Muscle layer of colon (tissue), 2 donors: ENCODE data around the gene EPAS1.

Experiments used
- H3K27ac ChIP-seq: one replicate; pipeline ENCODE4 v1.7.0; 2013; ENCODE audit warnings: low read depth, mild to moderate bottlenecking, low read length, moderate library complexity
- H3K27me3 ChIP-seq, 2 donors: one replicate each; pipeline ENCODE4 v1.7.0; 2013; ENCODE audit warnings: low read length in 2 of 2, mild to moderate bottlenecking in 2 of 2; ENCODE audit not compliant: insufficient read depth in 2 of 2, control insufficient read depth in 1 of 2
- H3K36me3 ChIP-seq: one replicate; pipeline ENCODE4 v1.7.0; 2013; ENCODE audit warnings: mild to moderate bottlenecking, low read length; ENCODE audit not compliant: insufficient read depth
- H3K4me1 ChIP-seq: one replicate; pipeline ENCODE4 v1.7.0; 2013; ENCODE audit warnings: mild to moderate bottlenecking, low read length; ENCODE audit not compliant: insufficient read depth
- H3K4me3 ChIP-seq, 2 donors: one replicate each; pipeline ENCODE4 v1.7.0; 2013; ENCODE audit warnings: low read length in 2 of 2, low read depth in 1 of 2, mild to moderate bottlenecking in 1 of 2, moderate library complexity in 1 of 2
- H3K9ac ChIP-seq: one replicate; pipeline ENCODE4 v1.7.0; 2013; ENCODE audit warnings: low read length
- H3K9me3 ChIP-seq: one replicate; pipeline ENCODE4 v1.7.0; 2013; ENCODE audit warnings: mild to moderate bottlenecking, low read length
- donor health status: abdominal sarcoma.
- donor health status: Adenocarcinoma of cecum.

EPAS1 gene

GRCh38 chr2:46337208-46337994 lies 40.2 kb downstream of the EPAS1 start:
- Histone ChIP-seq H3K27ac (no peak overlapping the region), H3K4me3 (no peak overlapping the region), H3K27me3 (no peaks in the 10 kb centered on the region), H3K36me3 (no peaks in the 10 kb centered on the region), H3K9me3 (no peaks in the 10 kb centered on the region), H3K4me1 (peaks cover 42% of the 10 kb centered on the region), H3K9ac (no peak overlapping the region)

DNA sequence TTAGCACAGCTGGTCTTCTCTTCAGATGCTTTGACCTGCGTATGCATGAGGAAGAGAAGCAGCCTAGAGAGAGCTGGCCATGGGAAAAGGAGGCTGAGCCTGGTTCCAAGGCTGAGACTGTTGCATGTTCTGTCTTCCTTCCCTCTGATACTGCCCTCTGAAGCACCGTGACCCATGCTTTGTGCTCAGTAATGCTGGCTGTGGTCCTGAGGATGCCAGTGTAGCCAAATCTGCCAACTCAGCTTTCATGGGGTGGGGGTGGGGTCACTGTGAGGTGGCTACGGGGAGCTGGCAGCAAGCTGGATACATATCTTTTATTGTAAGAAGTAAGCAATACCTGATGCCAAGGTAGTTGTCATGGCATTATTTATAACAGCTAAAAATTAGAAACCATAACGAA lies 41.5 kb downstream of the EPAS1 start:
- Histone ChIP-seq H3K27me3 (no peaks in the 10 kb centered on the region), H3K9me3 (no peaks in the 10 kb centered on the region), H3K27ac (no peak overlapping the region), H3K36me3 (no peaks in the 10 kb centered on the region), H3K4me3 (no peak overlapping the region), H3K9ac (no peak overlapping the region), H3K4me1 (peaks cover 39% of the 10 kb centered on the region)

GRCh38 chr2:46339200-46339599 lies 42.0 kb downstream of the EPAS1 start:
- peaks cover 34% of the 10 kb centered on the region for H3K4me1 ChIP-seq

DNA sequence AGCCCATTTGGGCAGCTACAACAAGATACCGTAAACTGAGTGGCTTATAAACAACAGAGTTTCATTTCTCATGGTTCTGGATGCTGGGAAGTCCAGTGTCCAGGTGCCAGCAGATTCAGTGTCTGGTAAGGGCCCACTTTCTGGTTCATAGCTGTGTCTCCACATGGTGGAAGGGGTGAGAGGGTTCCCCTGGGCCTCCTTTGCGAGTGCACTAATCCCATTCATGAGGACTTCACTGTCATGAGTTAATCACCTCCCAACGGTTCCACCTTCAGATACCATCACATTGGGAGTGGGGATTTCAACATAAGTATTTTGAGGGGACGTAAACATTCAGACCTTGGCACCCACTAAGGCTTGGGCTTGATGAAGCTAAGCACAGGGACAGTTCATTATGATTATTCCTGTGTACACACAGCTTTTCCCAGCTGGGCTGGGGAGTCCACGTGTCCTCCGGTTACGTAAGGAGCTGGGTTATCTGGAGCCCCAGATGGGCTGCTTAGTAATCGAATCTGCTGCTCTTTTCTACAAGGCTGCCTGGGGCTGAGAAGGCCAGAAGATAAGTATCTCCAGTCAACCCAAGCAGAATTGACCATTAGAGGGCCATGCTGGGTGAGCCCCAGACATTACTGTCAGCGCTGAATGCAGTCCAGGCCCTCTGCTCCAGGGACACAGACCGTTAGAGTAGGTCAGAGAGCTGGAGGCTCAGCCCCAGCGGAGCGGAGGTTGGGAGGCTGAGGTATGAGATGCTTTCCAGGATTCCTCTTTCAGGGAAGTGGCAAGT lies 42.7 kb downstream of the EPAS1 start:
- no peaks in the 10 kb centered on the region for H3K27me3 ChIP-seq
- no peaks in the 10 kb centered on the region for H3K36me3 ChIP-seq
- peaks cover 27% of the 10 kb centered on the region for H3K4me1 ChIP-seq
- no peak overlapping the region for H3K4me3 ChIP-seq
- no peak overlapping the region for H3K27ac ChIP-seq
- H3K9me3 ChIP-seq: no peaks in the 10 kb centered on the region
- no peak overlapping the region for H3K9ac ChIP-seq

More at GRCh38 chr2:46339200-46339599, 42.0 kb downstream of the EPAS1 start:
- H3K9me3 ChIP-seq: no peaks in the 10 kb centered on the region
- no peak overlapping the region for H3K9ac ChIP-seq
- no peaks in the 10 kb centered on the region for H3K27me3 ChIP-seq
- no peaks in the 10 kb centered on the region for H3K36me3 ChIP-seq
- no peak overlapping the region for H3K4me3 ChIP-seq
- no peak overlapping the region for H3K27ac ChIP-seq

- no peaks in the 10 kb centered on the region for H3K27me3 ChIP-seq
- no peaks in the 10 kb centered on the region for H3K36me3 ChIP-seq
- no peak overlapping the region for H3K27ac ChIP-seq
- peaks cover 17% of the 10 kb centered on the region for H3K4me1 ChIP-seq
- no peak overlapping the region for H3K9ac ChIP-seq
- H3K9me3 ChIP-seq: no peaks in the 10 kb centered on the region
- H3K4me3 ChIP-seq: no peak overlapping the region
Measured at GRCh38 chr2:46340740-46341420, 43.7 kb downstream of the EPAS1 start.

- Histone ChIP-seq H3K9me3 (no peaks in the 10 kb centered on the region), H3K27me3 (no peaks in the 10 kb centered on the region), H3K9ac (no peak overlapping the region), H3K27ac (no peak overlapping the region), H3K4me1 (peaks cover 12% of the 10 kb centered on the region), H3K4me3 (no peak overlapping the region), H3K36me3 (no peaks in the 10 kb centered on the region)
Measured at GRCh38 chr2:46342566-46343315, 45.5 kb downstream of the EPAS1 start.

- no peak overlapping the region for H3K9ac ChIP-seq
- no peaks in the 10 kb centered on the region for H3K36me3 ChIP-seq
Measured at GRCh38 chr2:46344706-46345105, 47.5 kb downstream of the EPAS1 start.

DNA sequence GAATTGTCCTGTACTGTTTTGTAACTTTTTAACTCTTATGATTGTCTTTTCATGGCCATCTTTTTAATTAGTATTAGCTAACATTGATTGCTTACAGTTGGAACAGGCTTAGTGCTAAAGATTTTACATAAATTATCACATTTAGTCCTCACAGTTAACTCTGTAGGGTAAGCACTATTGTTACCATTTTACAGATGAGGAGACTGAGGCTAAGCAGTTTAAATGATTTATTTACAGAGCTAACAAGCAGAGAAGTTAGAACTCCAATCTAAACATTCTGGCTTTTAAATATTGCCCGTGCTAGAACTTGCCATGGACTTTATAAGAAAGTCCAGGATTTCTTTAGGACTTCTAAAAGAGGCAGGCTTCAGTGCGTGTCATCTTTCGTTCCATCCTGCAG lies 48.6 kb downstream of the EPAS1 start:
- H3K9ac ChIP-seq: no peak overlapping the region
- no peaks in the 10 kb centered on the region for H3K4me1 ChIP-seq
- no peak overlapping the region for H3K4me3 ChIP-seq
- no peaks in the 10 kb centered on the region for H3K27me3 ChIP-seq
- no peak overlapping the region for H3K27ac ChIP-seq
- no peaks in the 10 kb centered on the region for H3K9me3 ChIP-seq
- H3K36me3 ChIP-seq: no peaks in the 10 kb centered on the region

More at GRCh38 chr2:46344706-46345105, 47.5 kb downstream of the EPAS1 start:
- no peaks in the 10 kb centered on the region for H3K9me3 ChIP-seq
- H3K4me1 ChIP-seq: peaks cover 5% of the 10 kb centered on the region
- H3K27me3 ChIP-seq: no peaks in the 10 kb centered on the region
- H3K4me3 ChIP-seq: no peak overlapping the region
- H3K27ac ChIP-seq: no peak overlapping the region

DNA sequence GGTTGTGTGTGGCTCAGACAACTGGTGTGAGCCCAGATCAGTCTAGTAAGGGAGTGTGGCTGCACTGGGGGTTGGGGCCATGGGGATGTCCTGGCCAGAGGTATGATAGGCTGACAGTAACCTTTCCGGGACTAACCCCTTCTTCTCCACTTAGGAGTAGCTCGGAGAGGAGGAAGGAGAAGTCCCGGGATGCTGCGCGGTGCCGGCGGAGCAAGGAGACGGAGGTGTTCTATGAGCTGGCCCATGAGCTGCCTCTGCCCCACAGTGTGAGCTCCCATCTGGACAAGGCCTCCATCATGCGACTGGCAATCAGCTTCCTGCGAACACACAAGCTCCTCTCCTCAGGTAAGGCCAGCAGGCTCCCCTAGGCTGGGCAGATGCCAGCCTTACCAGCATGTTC lies 49.5 kb downstream of the EPAS1 start:
- Histone ChIP-seq H3K27me3 (no peaks in the 10 kb centered on the region), H3K9me3 (no peaks in the 10 kb centered on the region), H3K4me3 (no peak overlapping the region), H3K36me3 (no peaks in the 10 kb centered on the region), H3K4me1 (no peaks in the 10 kb centered on the region), H3K27ac (no peak overlapping the region), H3K9ac (no peak overlapping the region)

GRCh38 chr2:46347648-46348280 lies 50.6 kb downstream of the EPAS1 start:
- Histone ChIP-seq H3K9ac (no peak overlapping the region), H3K9me3 (no peaks in the 10 kb centered on the region), H3K4me3 (no peak overlapping the region), H3K4me1 (no peaks in the 10 kb centered on the region), H3K27ac (no peak overlapping the region), H3K36me3 (no peaks in the 10 kb centered on the region), H3K27me3 (no peaks in the 10 kb centered on the region)
